ENCODE results near the gene DRAM1. TPM values are rescaled to one million over a fixed set of nuclear protein-coding genes. Genes with fewer than 3 reads are reported as not detected.
A peak's percentile ranks its signal among the peaks of the same experiment; 100 is the strongest.
"Not testable (repeated sequence)": the region's sequence is repeated elsewhere in the genome, so short reads cannot be mapped to it uniquely, and the experiment has no call there.

Gene DRAM1
- total and polyA plus RNA-seq, 10 of the 15 experiments (the other 5 are each of a cell fraction or from before 2014, with no cell fraction given): 22.4 to 91.5 (median 41.4) TPM

DNA sequence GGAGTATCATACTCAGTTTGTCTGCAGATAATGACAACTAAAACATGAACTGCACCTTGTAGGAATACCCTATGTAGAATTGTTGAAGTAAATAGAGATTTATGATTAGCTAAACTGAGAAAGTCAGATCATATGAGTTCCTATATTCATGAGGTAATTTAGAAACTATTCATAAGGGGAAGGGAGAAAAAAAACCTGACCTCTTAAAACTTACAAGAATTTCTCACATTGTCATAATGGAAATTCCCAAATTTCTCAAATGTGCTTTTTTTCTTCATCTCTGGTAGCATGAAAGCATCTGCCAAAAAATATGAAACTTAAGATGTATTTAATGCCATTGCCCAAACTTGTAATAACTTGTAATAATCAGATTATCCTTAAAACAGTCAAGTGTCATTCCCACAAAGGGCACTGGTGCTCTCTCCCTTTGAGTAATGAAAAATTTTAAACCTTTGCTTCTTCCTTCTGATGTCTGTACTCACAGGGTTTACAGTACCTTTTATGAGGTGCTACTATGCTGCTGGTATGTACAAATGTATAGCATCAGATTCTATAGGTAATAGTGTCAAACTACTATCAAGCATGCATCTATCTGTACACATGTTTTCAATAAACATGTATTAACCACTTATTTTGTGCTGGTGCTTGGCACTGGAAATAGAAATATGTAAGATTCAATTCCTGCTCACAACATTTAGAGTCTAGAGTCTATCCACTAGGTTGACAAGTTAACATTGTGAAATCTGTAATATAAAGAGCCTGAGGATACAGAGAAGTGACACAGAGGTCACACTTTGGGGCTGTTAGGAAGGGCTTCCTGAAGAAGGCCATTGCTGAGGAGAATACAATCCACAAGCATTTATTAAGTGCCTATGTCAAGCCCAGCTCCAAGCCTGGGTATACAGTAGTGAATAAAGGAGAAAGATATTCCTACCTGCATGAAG, 17.4 kb upstream of the DRAM1 start (continued):
- peak; percentile 51; the same call in 1 of the 2 replicates for TF ChIP-seq SPI1 (IDR thresholded peaks at IDR 0.05; ENCODE audit: borderline replicate concordance, insufficient read depth, low read depth, low read length)
- TF ChIP-seq ZNF24 (IDR thresholded peaks at IDR 0.05): 0 out of 2 replicates have a peak, but pooled peaks have one; percentile 19
- TF ChIP-seq IRF4 (IDR thresholded peaks at IDR 0.05; ENCODE audit: low read depth, low read length): 0 out of 2 replicates have a peak, but pooled peaks have one; percentile 51
- no peak for TF ChIP-seq ASH2L (IDR thresholded peaks at IDR 0.05; ENCODE audit: borderline replicate concordance, low read depth)
- TF ChIP-seq FOXM1 (IDR thresholded peaks at IDR 0.05; ENCODE audit: low read depth, low read length): peak; percentile 95; the same call in 1 of the 2 replicates
- TF ChIP-seq ETV6 (conservative IDR thresholded peaks at IDR 0.05 in 1 of 2, IDR thresholded peaks at IDR 0.05 in 1 of 2; ENCODE audit: borderline replicate concordance in 1 of 2, low read depth in 1 of 2): 0 out of 4 replicates have a peak, but pooled peaks of 1 of the 2 experiments have one; percentile 27
- no peak for TF ChIP-seq KAT2A (conservative IDR thresholded peaks at IDR 0.05; ENCODE audit: control insufficient read depth, low read depth, low read length)
- TF ChIP-seq, protein P1, sequence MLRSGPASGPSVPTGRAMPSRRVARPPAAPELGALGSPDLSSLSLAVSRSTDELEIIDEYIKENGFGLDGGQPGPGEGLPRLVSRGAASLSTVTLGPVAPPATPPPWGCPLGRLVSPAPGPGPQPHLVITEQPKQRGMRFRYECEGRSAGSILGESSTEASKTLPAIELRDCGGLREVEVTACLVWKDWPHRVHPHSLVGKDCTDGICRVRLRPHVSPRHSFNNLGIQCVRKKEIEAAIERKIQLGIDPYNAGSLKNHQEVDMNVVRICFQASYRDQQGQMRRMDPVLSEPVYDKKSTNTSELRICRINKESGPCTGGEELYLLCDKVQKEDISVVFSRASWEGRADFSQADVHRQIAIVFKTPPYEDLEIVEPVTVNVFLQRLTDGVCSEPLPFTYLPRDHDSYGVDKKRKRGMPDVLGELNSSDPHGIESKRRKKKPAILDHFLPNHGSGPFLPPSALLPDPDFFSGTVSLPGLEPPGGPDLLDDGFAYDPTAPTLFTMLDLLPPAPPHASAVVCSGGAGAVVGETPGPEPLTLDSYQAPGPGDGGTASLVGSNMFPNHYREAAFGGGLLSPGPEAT (IDR thresholded peaks at IDR 0.05; ENCODE audit: low read depth): peak; percentile 98
- 0 out of 2 replicates have a peak, but pooled peaks have one; percentile 30 for TF ChIP-seq RCOR1 (conservative IDR thresholded peaks at IDR 0.05; ENCODE audit: low read depth, low read length)
- TF ChIP-seq ZZZ3 (IDR thresholded peaks at IDR 0.05; ENCODE audit: control insufficient read depth, insufficient read length, low read depth): no peak
- TF ChIP-seq SREBF2 (IDR thresholded peaks at IDR 0.05; ENCODE audit: low read length): no peak
- peak; percentile 81 for TF ChIP-seq DPF2 (IDR thresholded peaks at IDR 0.05)
- TF ChIP-seq, protein P2, sequence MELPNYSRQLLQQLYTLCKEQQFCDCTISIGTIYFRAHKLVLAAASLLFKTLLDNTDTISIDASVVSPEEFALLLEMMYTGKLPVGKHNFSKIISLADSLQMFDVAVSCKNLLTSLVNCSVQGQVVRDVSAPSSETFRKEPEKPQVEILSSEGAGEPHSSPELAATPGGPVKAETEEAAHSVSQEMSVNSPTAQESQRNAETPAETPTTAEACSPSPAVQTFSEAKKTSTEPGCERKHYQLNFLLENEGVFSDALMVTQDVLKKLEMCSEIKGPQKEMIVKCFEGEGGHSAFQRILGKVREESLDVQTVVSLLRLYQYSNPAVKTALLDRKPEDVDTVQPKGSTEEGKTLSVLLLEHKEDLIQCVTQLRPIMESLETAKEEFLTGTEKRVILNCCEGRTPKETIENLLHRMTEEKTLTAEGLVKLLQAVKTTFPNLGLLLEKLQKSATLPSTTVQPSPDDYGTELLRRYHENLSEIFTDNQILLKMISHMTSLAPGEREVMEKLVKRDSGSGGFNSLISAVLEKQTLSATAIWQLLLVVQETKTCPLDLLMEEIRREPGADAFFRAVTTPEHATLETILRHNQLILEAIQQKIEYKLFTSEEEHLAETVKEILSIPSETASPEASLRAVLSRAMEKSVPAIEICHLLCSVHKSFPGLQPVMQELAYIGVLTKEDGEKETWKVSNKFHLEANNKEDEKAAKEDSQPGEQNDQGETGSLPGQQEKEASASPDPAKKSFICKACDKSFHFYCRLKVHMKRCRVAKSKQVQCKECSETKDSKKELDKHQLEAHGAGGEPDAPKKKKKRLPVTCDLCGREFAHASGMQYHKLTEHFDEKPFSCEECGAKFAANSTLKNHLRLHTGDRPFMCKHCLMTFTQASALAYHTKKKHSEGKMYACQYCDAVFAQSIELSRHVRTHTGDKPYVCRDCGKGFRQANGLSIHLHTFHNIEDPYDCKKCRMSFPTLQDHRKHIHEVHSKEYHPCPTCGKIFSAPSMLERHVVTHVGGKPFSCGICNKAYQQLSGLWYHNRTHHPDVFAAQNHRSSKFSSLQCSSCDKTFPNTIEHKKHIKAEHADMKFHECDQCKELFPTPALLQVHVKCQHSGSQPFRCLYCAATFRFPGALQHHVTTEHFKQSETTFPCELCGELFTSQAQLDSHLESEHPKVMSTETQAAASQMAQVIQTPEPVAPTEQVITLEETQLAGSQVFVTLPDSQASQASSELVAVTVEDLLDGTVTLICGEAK (IDR thresholded peaks at IDR 0.05; ENCODE audit: borderline replicate concordance): no peak

DNA sequence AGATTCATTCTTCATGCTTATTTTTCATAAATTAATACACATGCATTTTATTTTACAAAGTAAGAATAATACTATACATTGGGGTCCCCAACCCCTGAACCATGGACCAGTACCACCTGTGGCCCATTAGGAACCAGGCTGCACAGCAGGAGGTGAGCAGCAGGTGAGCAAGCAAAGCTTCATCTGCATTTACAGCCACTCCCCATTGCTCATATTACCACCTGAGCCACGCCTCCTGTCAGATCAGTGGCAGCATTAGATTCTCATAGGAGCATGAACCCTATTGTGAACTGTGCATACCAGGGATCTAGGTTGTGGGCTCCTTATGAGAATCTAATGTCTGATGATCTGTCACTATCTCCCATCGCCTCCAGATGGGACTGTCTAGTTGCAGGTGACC, 15.7 kb upstream of the DRAM1 start:
- ATAC-seq; H3K4me2 ChIP-seq (ENCODE audit: control insufficient read depth, insufficient read depth); DNase-seq (ENCODE audit: low read depth, low spot score); H3K9me3 ChIP-seq (replicated peaks; ENCODE audit: control insufficient read depth, insufficient read depth, low read length); H3K9ac ChIP-seq (ENCODE audit: control insufficient read depth, insufficient read depth, low read length); intact Hi-C loops (cut with micrococcal nuclease; ENCODE audit: unreplicated experiment); in situ Hi-C loops (cut with MboI); H3K79me2 ChIP-seq (ENCODE audit: control insufficient read depth, insufficient read depth, low read length); H3K4me3 ChIP-seq; BruUV-seq (replicated peaks); H4K20me1 ChIP-seq (ENCODE audit: control insufficient read depth, insufficient read depth); FAIRE-seq; H2AFZ ChIP-seq (ENCODE audit: control insufficient read depth, low read depth, low read length); H3K27ac ChIP-seq (ENCODE audit: control insufficient read depth, insufficient read depth); H3K36me3 ChIP-seq (ENCODE audit: control insufficient read depth in 2 of 2, insufficient read depth in 2 of 2, low read length in 1 of 2); H3K27me3 ChIP-seq (replicated peaks in 1 of 2; ENCODE audit: control insufficient read depth in 2 of 2, insufficient read depth in 2 of 2, low read length in 1 of 2): not testable (repeated sequence)
- ChIA-PET SMC1A (ENCODE audit: uncharacterized antibody, unreplicated experiment) (interaction anchor here (0.8 kb wide), 1 partner anchor 14 kb away, joined by 4 read pairs; no protein-coding TSS in a partner anchor), RAD21 (ENCODE audit: unreplicated experiment) (interaction anchor here (1.2 to 1.8 kb wide), 2 partner anchors 14 to 260 kb away, joined by 3 to 8 read pairs; no protein-coding TSS in a partner anchor), CTCF (interaction anchor here (1.4 to 3.5 kb wide), 2 partner anchors 22 to 60 kb away, joined by 3 to 23 read pairs; no protein-coding TSS in a partner anchor), POLR2A (interaction anchor here (1.1 to 1.5 kb wide), 2 partner anchors 14 to 18 kb away, joined by 4 to 5 read pairs; no protein-coding TSS in a partner anchor)
- WGBS (ENCODE audit: insufficient coverage, insufficient replicate concordance, low lambda C conversion rate, missing lambda C conversion rate): 91% methylated on average over 2 of the region's 2 CpGs
- peaks cover 36% of the 10 kb centered on the region for H3K4me1 ChIP-seq (ENCODE audit: control insufficient read depth, insufficient read depth, low read length)
